ENCODE data around the gene ZNF185. TPM values are rescaled to one million over a fixed set of nuclear protein-coding genes. Genes with fewer than 3 reads are reported as not detected.

ZNF185 gene
- total RNA-seq, 1 donor from 2014 or later = 2.6 TPM

- H3K4me3 Mint-ChIP-seq = no peak overlapping the region
- H3K4me1 Mint-ChIP-seq = peaks cover 1% of the 10 kb centered on the region
- no peaks in the 10 kb centered on the region for H3K9me3 Mint-ChIP-seq
- H3K27me3 Mint-ChIP-seq (ENCODE audit: low read depth) = no peaks in the 10 kb centered on the region
- no peak for TF ChIP-seq CTCF (conservative IDR thresholded peaks at IDR 0.05)
- no peak for DNase-seq (ENCODE audit: low read depth, low spot score)
- H3K27ac Mint-ChIP-seq (ENCODE audit: unreplicated experiment) = no peak overlapping the region
- no peaks in the 10 kb centered on the region for H3K36me3 Mint-ChIP-seq (ENCODE audit: low read depth)
Observed at GRCh38 chrX:152936306-152936705, 38.4 kb downstream of the ZNF185 start.

GRCh38 chrX:152937236-152937635, 39.4 kb downstream of the ZNF185 start:
- no peaks in the 10 kb centered on the region for H3K36me3 Mint-ChIP-seq (ENCODE audit: low read depth)
- H3K4me3 Mint-ChIP-seq = no peak overlapping the region
- H3K27ac Mint-ChIP-seq (ENCODE audit: unreplicated experiment) = no peak overlapping the region
- DNase-seq (ENCODE audit: low read depth, low spot score) = no peak
- no peak for TF ChIP-seq CTCF (conservative IDR thresholded peaks at IDR 0.05)
- H3K27me3 Mint-ChIP-seq (ENCODE audit: low read depth) = no peaks in the 10 kb centered on the region
- H3K4me1 Mint-ChIP-seq = peaks cover 4% of the 10 kb centered on the region
- no peaks in the 10 kb centered on the region for H3K9me3 Mint-ChIP-seq

- peak; percentile 86 for DNase-seq (ENCODE audit: low read depth, low spot score)
- peak overlapping the region; percentile 21 for H3K27ac Mint-ChIP-seq (ENCODE audit: unreplicated experiment)
- TF ChIP-seq CTCF (conservative IDR thresholded peaks at IDR 0.05) = peak; percentile 82
- H3K4me3 Mint-ChIP-seq = peak overlapping the region; percentile 91
- no peaks in the 10 kb centered on the region for H3K27me3 Mint-ChIP-seq (ENCODE audit: low read depth)
- H3K36me3 Mint-ChIP-seq (ENCODE audit: low read depth) = no peaks in the 10 kb centered on the region
- no peaks in the 10 kb centered on the region for H3K9me3 Mint-ChIP-seq
- peaks cover 4% of the 10 kb centered on the region for H3K4me1 Mint-ChIP-seq
Observed at GRCh38 chrX:152941328-152942076, 43.6 kb downstream of the ZNF185 start.

- Mint-ChIP-seq H3K4me1 (peaks cover 4% of the 10 kb centered on the region), H3K27ac (ENCODE audit: unreplicated experiment) (no peak overlapping the region), H3K27me3 (ENCODE audit: low read depth) (no peaks in the 10 kb centered on the region), H3K36me3 (ENCODE audit: low read depth) (no peaks in the 10 kb centered on the region), H3K4me3 (peak overlapping the region; percentile 31), H3K9me3 (no peaks in the 10 kb centered on the region)
- no peak for TF ChIP-seq CTCF (conservative IDR thresholded peaks at IDR 0.05)
- no peak for DNase-seq (ENCODE audit: low read depth, low spot score)
Observed at GRCh38 chrX:152942077-152942442, 44.2 kb downstream of the ZNF185 start.

GRCh38 chrX:152943826-152944225, 46.0 kb downstream of the ZNF185 start:
- H3K4me1 Mint-ChIP-seq = peaks cover 4% of the 10 kb centered on the region
- H3K36me3 Mint-ChIP-seq (ENCODE audit: low read depth) = no peaks in the 10 kb centered on the region
- DNase-seq (ENCODE audit: low read depth, low spot score) = no peak
- no peak overlapping the region for H3K4me3 Mint-ChIP-seq
- H3K27me3 Mint-ChIP-seq (ENCODE audit: low read depth) = no peaks in the 10 kb centered on the region
- H3K9me3 Mint-ChIP-seq = no peaks in the 10 kb centered on the region
- H3K27ac Mint-ChIP-seq (ENCODE audit: unreplicated experiment) = no peak overlapping the region
- TF ChIP-seq CTCF (conservative IDR thresholded peaks at IDR 0.05) = no peak
